Activated CD8-positive, alpha-beta T cell treated with anti-CD3 and anti-CD28 coated beads for 36 hours (primary cell): ENCODE results near the gene C4BPA. TPM values are rescaled to one million over a fixed set of nuclear protein-coding genes. Genes with fewer than 3 reads are reported as not detected.

Source experiments
- ATAC-seq: fragments of 200-7000 bp; cut with Tn5 transposase; one replicate; pipeline ENCODE4 v1.10.0; 2021; ENCODE audit warnings: mild to moderate bottlenecking, moderate library complexity
- CTCF ChIA-PET: fragments of 350-600 bp; sonication (Branson Sonifier 250); formaldehyde crosslinking; loops from one replicate; lab custom pipeline; 2021; ENCODE audit warnings: antibody characterized with exemption; lab: Charles Lee
- POLR2A ChIA-PET: fragments of 350-600 bp; sonication (Branson Sonifier 250); formaldehyde crosslinking; loops from one replicate; lab custom pipeline; 2021; ENCODE audit warnings: antibody characterized with exemption; lab: Charles Lee
- DNase-seq: peaks from one replicate; pipeline ENCODE4 v3.0.0-alpha.2; 2020
- H3K27ac Mint-ChIP-seq: one replicate; pipeline ENCODE4 v1.8.0; 2021; ENCODE audit warnings: mild to moderate bottlenecking, mixed read lengths
- H3K27me3 Mint-ChIP-seq: one replicate; pipeline ENCODE4 v1.8.0; 2021; ENCODE audit warnings: mixed read lengths
- H3K36me3 Mint-ChIP-seq: one replicate; pipeline ENCODE4 v1.8.0; 2021; ENCODE audit warnings: low read depth, mixed read lengths
- H3K4me1 Mint-ChIP-seq: one replicate; pipeline ENCODE4 v1.8.0; 2021; ENCODE audit warnings: low read depth, mixed read lengths
- H3K4me3 Mint-ChIP-seq: one replicate; pipeline ENCODE4 v1.8.0; 2021; ENCODE audit warnings: mild to moderate bottlenecking, moderate library complexity, mixed read lengths
- H3K9me3 Mint-ChIP-seq: one replicate; pipeline ENCODE4 v1.8.0; 2021; ENCODE audit warnings: mixed read lengths
- intact Hi-C: fragments of 100-400 bp; cut with micrococcal nuclease; formaldehyde crosslinking; loops from one replicate; pipeline ENCODE4 v1.10.0; 2022
- total RNA-seq, 2 experiments: library from RNA; stranded (reverse); gene quantifications; one replicate each; pipeline ENCODE4 v1.2.3, GENCODE V29; 2021
- TF ChIP-seq, protein P1 (sequence below): fragments of 200-600 bp; IDR thresholded peaks from one replicate; pipeline ENCODE4 v1.8.0; 2022; ENCODE audit warnings: antibody characterized with exemption, mild to moderate bottlenecking

Gene C4BPA
- total RNA-seq, 2 experiments from 2014 or later = not detected

DNA sequence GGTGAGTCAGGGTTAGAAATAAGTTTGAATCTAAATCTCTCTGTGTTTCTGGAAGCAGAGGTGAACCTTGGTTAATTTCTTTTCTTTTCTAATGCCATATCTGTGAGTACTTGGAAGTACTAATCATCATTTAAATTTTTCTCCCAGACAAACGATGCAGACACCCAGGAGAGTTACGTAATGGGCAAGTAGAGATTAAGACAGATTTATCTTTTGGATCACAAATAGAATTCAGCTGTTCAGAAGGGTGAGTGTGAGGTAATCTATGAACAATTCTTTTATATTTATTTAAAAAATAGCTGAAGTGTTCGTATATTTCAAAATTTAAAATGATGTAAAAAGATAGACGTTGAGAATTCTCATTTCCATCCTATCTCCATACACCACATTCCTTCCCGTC, 11.2 kb downstream of the C4BPA start:
- intact Hi-C loops = no loop called here
- no peaks in the 10 kb centered on the region for H3K36me3 Mint-ChIP-seq
- no peak for DNase-seq
- no peaks in the 10 kb centered on the region for H3K9me3 Mint-ChIP-seq
- no peak overlapping the region for H3K4me3 Mint-ChIP-seq
- no peaks in the 10 kb centered on the region for H3K4me1 Mint-ChIP-seq
- no peak overlapping the region for H3K27ac Mint-ChIP-seq
- POLR2A ChIA-PET = no interaction called here
- TF ChIP-seq, protein P1, sequence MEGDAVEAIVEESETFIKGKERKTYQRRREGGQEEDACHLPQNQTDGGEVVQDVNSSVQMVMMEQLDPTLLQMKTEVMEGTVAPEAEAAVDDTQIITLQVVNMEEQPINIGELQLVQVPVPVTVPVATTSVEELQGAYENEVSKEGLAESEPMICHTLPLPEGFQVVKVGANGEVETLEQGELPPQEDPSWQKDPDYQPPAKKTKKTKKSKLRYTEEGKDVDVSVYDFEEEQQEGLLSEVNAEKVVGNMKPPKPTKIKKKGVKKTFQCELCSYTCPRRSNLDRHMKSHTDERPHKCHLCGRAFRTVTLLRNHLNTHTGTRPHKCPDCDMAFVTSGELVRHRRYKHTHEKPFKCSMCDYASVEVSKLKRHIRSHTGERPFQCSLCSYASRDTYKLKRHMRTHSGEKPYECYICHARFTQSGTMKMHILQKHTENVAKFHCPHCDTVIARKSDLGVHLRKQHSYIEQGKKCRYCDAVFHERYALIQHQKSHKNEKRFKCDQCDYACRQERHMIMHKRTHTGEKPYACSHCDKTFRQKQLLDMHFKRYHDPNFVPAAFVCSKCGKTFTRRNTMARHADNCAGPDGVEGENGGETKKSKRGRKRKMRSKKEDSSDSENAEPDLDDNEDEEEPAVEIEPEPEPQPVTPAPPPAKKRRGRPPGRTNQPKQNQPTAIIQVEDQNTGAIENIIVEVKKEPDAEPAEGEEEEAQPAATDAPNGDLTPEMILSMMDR = no peak
- peaks cover 6% of the 10 kb centered on the region for H3K27me3 Mint-ChIP-seq
- ATAC-seq = no peak
- CTCF ChIA-PET = no interaction called here

DNA sequence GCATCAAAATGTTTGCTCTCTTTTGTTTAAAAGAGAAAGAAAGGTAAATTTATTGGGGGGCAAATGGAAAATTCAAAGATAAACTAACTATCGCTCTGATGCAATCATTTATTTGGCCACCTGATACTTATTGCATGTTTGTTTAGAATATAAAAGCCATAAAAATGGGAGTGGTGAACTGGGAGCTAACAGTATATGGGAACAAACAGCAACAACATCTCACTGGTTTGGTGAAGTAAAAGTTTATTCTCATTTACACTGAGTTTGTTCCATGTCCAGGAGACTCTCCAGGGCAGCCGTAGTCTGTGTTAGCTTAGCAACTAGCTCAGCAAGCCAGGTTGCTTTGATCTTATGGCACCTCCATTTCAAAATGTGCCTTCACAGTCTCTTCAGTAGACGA, 20.4 kb downstream of the C4BPA start:
- intact Hi-C loops = no loop called here
- peaks cover 4% of the 10 kb centered on the region for H3K36me3 Mint-ChIP-seq
- TF ChIP-seq, protein P1 = no peak
- peaks cover 5% of the 10 kb centered on the region for H3K27me3 Mint-ChIP-seq
- ATAC-seq (no peak), DNase-seq (no peak)
- no peak overlapping the region for H3K27ac Mint-ChIP-seq
- ChIA-PET POLR2A (no interaction called here), CTCF (no interaction called here)
- peaks cover 17% of the 10 kb centered on the region for H3K9me3 Mint-ChIP-seq
- H3K4me1 Mint-ChIP-seq = no peaks in the 10 kb centered on the region
- no peak overlapping the region for H3K4me3 Mint-ChIP-seq

GRCh38 chr1:207128336-207128921, 24.4 kb downstream of the C4BPA start:
- no peak overlapping the region for H3K4me3 Mint-ChIP-seq
- H3K27me3 Mint-ChIP-seq = peaks cover 2% of the 10 kb centered on the region
- peaks cover 26% of the 10 kb centered on the region for H3K9me3 Mint-ChIP-seq
- intact Hi-C loops = no loop called here
- TF ChIP-seq, protein P1 = no peak
- H3K36me3 Mint-ChIP-seq = peaks cover 7% of the 10 kb centered on the region
- ChIA-PET POLR2A (no interaction called here), CTCF (no interaction called here)
- DNase-seq (no peak), ATAC-seq (no peak)
- no peaks in the 10 kb centered on the region for H3K4me1 Mint-ChIP-seq
- H3K27ac Mint-ChIP-seq = no peak overlapping the region

- Mint-ChIP-seq H3K9me3 (peaks cover 26% of the 10 kb centered on the region), H3K27me3 (peaks cover 1% of the 10 kb centered on the region), H3K4me3 (no peak overlapping the region), H3K36me3 (peaks cover 7% of the 10 kb centered on the region), H3K27ac (no peak overlapping the region), H3K4me1 (no peaks in the 10 kb centered on the region)
- CTCF ChIA-PET = no interaction called here
- TF ChIP-seq, protein P1 = no peak
- intact Hi-C loops = no loop called here
- ATAC-seq (no peak), DNase-seq (no peak)
- POLR2A ChIA-PET = no interaction called here
These were observed 25.0 kb downstream of the C4BPA start for GRCh38 chr1:207129053-207129452.

DNA sequence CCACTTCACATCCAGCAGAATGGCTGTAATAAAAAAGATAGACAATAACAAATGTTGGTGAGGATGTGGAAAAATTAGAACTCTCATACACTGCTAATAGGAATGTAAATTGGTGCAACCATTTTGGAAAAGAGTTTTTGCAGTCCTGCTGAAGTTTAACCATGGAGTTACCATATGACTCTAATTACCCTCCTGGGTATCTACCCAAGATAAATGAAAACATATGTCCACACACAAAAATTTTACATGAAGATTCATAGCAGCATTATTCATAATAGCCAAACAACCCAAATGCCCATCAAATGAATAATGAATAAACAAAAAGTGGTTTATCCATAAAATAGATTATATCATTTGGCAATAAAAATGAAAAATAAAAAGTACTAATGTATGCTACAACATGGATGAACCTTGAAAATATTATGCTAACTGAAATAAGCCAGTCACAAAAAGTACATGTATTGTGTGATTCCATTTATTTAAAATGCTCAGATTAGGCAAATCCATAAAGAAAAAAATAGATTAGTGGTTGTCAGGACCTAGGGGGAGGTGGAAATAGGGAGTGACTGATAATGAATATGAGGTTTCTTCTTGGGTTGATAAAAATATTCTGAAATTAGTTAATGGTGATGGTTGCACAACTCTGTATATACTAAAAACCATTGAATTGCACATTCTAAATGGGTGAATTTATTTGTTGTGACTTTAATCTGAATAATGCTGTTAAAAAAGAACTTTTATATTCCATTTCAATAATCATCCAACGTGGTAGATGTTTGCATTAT, 26.4 kb downstream of the C4BPA start:
- TF ChIP-seq, protein P1 = no peak
- H3K36me3 Mint-ChIP-seq = peaks cover 7% of the 10 kb centered on the region
- ATAC-seq = no peak
- H3K4me3 Mint-ChIP-seq = no peak overlapping the region
- H3K4me1 Mint-ChIP-seq = no peaks in the 10 kb centered on the region
- POLR2A ChIA-PET = no interaction called here
- CTCF ChIA-PET = no interaction called here
- no peak overlapping the region for H3K27ac Mint-ChIP-seq
- intact Hi-C loops = no loop called here
- no peaks in the 10 kb centered on the region for H3K27me3 Mint-ChIP-seq
- no peak for DNase-seq
- peaks cover 26% of the 10 kb centered on the region for H3K9me3 Mint-ChIP-seq
